ENCODE measurements around the gene FRMPD3. TPM values are rescaled to one million over a fixed set of nuclear protein-coding genes. Genes with fewer than 3 reads are reported as not detected.
"Not testable (repeated sequence)": the region's sequence is repeated elsewhere in the genome, so short reads cannot be mapped to it uniquely, and the experiment has no call there.

The FRMPD3 gene
- total RNA-seq, 2 experiments from 2014 or later = 0.05 TPM; not detected in 1

- H3K4me1 Mint-ChIP-seq (ENCODE audit: low read depth) = peaks cover 10% of the 10 kb centered on the region
- H3K9me3 Mint-ChIP-seq (ENCODE audit: insufficient read depth) = no peaks in the 10 kb centered on the region
- H3K27ac Mint-ChIP-seq = no peak overlapping the region
- CTCF ChIA-PET = no interaction called here
- H3K36me3 Mint-ChIP-seq (ENCODE audit: low read depth) = no peaks in the 10 kb centered on the region
- no peak for DNase-seq
- POLR2A ChIA-PET = no interaction called here
- peaks cover 43% of the 10 kb centered on the region for H3K27me3 Mint-ChIP-seq (ENCODE audit: low read depth)
- no peak for ATAC-seq
- no peak overlapping the region for H3K4me3 Mint-ChIP-seq
These were observed 2.3 kb downstream of the FRMPD3 start for GRCh38 chrX:107451731-107452130.

- DNase-seq = no peak
- H3K9me3 Mint-ChIP-seq (ENCODE audit: insufficient read depth) = no peaks in the 10 kb centered on the region
- no peak overlapping the region for H3K27ac Mint-ChIP-seq
- no peaks in the 10 kb centered on the region for H3K36me3 Mint-ChIP-seq (ENCODE audit: low read depth)
- no peak for ATAC-seq
- no peak overlapping the region for H3K4me3 Mint-ChIP-seq
- H3K27me3 Mint-ChIP-seq (ENCODE audit: low read depth) = peaks cover 43% of the 10 kb centered on the region
- POLR2A ChIA-PET = no interaction called here
- peaks cover 10% of the 10 kb centered on the region for H3K4me1 Mint-ChIP-seq (ENCODE audit: low read depth)
- CTCF ChIA-PET = no interaction called here
These were observed 3.1 kb downstream of the FRMPD3 start for GRCh38 chrX:107452581-107452980.

GRCh38 chrX:107454302-107454701 lies 4.8 kb downstream of the FRMPD3 start:
- ChIA-PET CTCF (interaction anchor here (1.4 kb wide), 1 partner anchor 555 kb away, joined by 3 read pairs; no protein-coding TSS in a partner anchor), POLR2A (no interaction called here)
- Mint-ChIP-seq H3K4me3 (no peak overlapping the region), H3K27me3 (ENCODE audit: low read depth) (peaks cover 38% of the 10 kb centered on the region), H3K4me1 (ENCODE audit: low read depth) (peaks cover 10% of the 10 kb centered on the region), H3K9me3 (ENCODE audit: insufficient read depth) (no peaks in the 10 kb centered on the region), H3K36me3 (ENCODE audit: low read depth) (no peaks in the 10 kb centered on the region), H3K27ac (no peak overlapping the region)
- ATAC-seq (peak; percentile 72), DNase-seq (peak; percentile 24)

- no peak for ATAC-seq
- no peaks in the 10 kb centered on the region for H3K4me1 Mint-ChIP-seq (ENCODE audit: low read depth)
- no peak overlapping the region for H3K27ac Mint-ChIP-seq
- ChIA-PET CTCF (no interaction called here), POLR2A (no interaction called here)
- peaks cover 23% of the 10 kb centered on the region for H3K27me3 Mint-ChIP-seq (ENCODE audit: low read depth)
- no peaks in the 10 kb centered on the region for H3K9me3 Mint-ChIP-seq (ENCODE audit: insufficient read depth)
- DNase-seq = no peak
- no peak overlapping the region for H3K4me3 Mint-ChIP-seq
- H3K36me3 Mint-ChIP-seq (ENCODE audit: low read depth) = no peaks in the 10 kb centered on the region
These were observed 7.8 kb downstream of the FRMPD3 start for GRCh38 chrX:107457289-107457688.

DNA sequence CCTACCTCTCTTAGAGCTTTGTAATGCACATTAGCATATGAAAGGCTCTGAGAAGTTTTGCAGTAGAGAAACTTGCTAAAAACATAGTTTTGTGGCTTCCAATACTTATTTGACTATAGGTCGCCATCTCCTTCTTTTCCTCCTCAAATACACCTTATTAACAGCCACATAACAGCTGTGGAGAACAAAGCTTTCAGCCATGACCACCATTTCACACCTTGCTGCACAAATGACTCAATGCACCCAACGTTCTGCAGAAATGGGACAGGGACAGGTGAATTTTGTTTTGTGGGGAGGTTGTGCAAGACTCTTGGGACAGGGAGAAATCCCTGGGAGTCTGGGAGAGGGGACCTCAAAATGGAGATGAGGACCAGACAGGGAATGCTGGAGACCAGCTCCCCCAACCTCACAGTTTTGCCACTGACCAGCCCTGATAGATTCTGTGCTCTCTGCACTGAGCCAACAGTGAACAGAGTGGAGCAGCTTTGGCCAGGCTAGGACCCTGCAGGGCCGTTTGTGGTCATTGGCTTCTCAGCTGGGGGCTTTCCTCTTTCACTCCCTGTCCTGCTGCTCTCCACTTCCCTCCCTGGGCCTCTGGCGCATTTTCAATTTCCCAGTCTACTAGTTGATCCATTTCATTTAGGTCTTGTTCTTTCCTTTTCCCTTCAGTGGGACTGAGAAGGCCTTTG lies 16.6 kb downstream of the FRMPD3 start:
- Mint-ChIP-seq H3K4me1 (ENCODE audit: low read depth) (no peaks in the 10 kb centered on the region), H3K4me3 (no peak overlapping the region), H3K27ac (no peak overlapping the region), H3K9me3 (ENCODE audit: insufficient read depth) (no peaks in the 10 kb centered on the region), H3K27me3 (ENCODE audit: low read depth) (peaks cover 2% of the 10 kb centered on the region), H3K36me3 (ENCODE audit: low read depth) (no peaks in the 10 kb centered on the region)
- ChIA-PET CTCF (no interaction called here), POLR2A (interaction anchor here (0.7 kb wide), 1 partner anchor 86 kb away, joined by 3 read pairs; no protein-coding TSS in a partner anchor)
- no peak for ATAC-seq
- no peak for DNase-seq

- Mint-ChIP-seq H3K4me1 (ENCODE audit: low read depth) (no peaks in the 10 kb centered on the region), H3K27me3 (ENCODE audit: low read depth) (no peaks in the 10 kb centered on the region), H3K27ac (no peak overlapping the region), H3K36me3 (ENCODE audit: low read depth) (no peaks in the 10 kb centered on the region), H3K4me3 (no peak overlapping the region), H3K9me3 (ENCODE audit: insufficient read depth) (no peaks in the 10 kb centered on the region)
- no peak for DNase-seq
- ChIA-PET POLR2A (interaction anchor here (0.7 kb wide), 1 partner anchor 562 kb away, joined by 3 read pairs; no protein-coding TSS in a partner anchor), CTCF (no interaction called here)
- ATAC-seq = no peak
These were observed 17.8 kb downstream of the FRMPD3 start for GRCh38 chrX:107467271-107467670.

- Mint-ChIP-seq H3K9me3 (ENCODE audit: insufficient read depth) (no peaks in the 10 kb centered on the region), H3K4me3 (no peak overlapping the region), H3K27ac (no peak overlapping the region), H3K27me3 (ENCODE audit: low read depth) (no peaks in the 10 kb centered on the region), H3K4me1 (ENCODE audit: low read depth) (no peaks in the 10 kb centered on the region), H3K36me3 (ENCODE audit: low read depth) (no peaks in the 10 kb centered on the region)
- DNase-seq = no peak
- ChIA-PET CTCF (no interaction called here), POLR2A (no interaction called here)
- no peak for ATAC-seq
These were observed 20.7 kb downstream of the FRMPD3 start for GRCh38 chrX:107470198-107470597.

DNA sequence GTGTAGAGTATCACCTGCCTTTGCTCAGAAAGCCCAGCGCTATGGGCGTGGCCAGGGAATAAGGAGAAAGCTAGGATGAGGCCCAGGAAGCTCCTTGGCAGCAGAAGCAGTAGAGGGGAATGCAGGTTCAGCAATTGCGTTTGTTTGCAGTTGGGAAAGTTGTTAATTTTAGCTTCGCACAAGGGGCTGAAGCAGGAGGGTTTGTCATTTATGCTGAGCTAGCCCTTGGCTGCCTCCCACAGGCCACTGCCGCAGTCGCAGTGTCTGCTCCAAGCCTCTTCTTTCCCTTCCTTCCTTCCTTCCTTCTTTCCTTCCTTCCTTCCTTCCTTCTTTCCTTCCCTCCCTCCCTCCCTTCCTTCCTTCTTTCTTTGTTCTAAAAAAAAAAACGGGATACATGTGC lies 21.5 kb downstream of the FRMPD3 start:
- no peaks in the 10 kb centered on the region for H3K9me3 Mint-ChIP-seq (ENCODE audit: insufficient read depth)
- H3K4me3 Mint-ChIP-seq = no peak overlapping the region
- H3K27me3 Mint-ChIP-seq (ENCODE audit: low read depth) = no peaks in the 10 kb centered on the region
- H3K36me3 Mint-ChIP-seq (ENCODE audit: low read depth) = no peaks in the 10 kb centered on the region
- DNase-seq = no peak
- H3K27ac Mint-ChIP-seq = no peak overlapping the region
- no peak for ATAC-seq
- H3K4me1 Mint-ChIP-seq (ENCODE audit: low read depth) = no peaks in the 10 kb centered on the region
- POLR2A ChIA-PET = no interaction called here
- CTCF ChIA-PET = no interaction called here

GRCh38 chrX:107471420-107471819 lies 22.0 kb downstream of the FRMPD3 start:
- DNase-seq; H3K27me3 Mint-ChIP-seq (ENCODE audit: low read depth); ATAC-seq; H3K36me3 Mint-ChIP-seq (ENCODE audit: low read depth); POLR2A ChIA-PET; H3K4me1 Mint-ChIP-seq (ENCODE audit: low read depth); H3K4me3 Mint-ChIP-seq; CTCF ChIA-PET; H3K9me3 Mint-ChIP-seq (ENCODE audit: insufficient read depth); H3K27ac Mint-ChIP-seq: not testable (repeated sequence)

DNA sequence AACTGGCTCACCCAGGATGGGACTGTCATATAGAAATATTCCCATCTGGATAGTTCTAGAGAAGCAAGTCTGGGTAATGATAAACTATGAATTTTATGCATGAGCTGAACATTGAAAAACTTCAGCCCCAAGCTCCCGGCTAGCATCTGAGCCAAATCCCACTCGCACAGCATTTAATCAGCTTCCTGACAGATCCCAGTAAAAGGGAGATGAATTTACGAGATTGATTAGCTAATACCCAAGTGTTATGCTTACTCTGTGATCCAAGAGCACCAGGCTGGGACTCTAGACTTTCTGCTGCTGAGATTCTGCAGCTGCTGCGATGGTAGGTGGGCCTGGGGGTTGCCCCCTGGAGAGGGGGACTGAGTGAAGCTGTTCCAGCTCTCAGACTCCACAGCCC lies 28.0 kb downstream of the FRMPD3 start:
- POLR2A ChIA-PET = no interaction called here
- Mint-ChIP-seq H3K9me3 (ENCODE audit: insufficient read depth) (no peaks in the 10 kb centered on the region), H3K27ac (no peak overlapping the region), H3K36me3 (ENCODE audit: low read depth) (no peaks in the 10 kb centered on the region), H3K27me3 (ENCODE audit: low read depth) (peaks cover 6% of the 10 kb centered on the region), H3K4me1 (ENCODE audit: low read depth) (no peaks in the 10 kb centered on the region), H3K4me3 (no peak overlapping the region)
- DNase-seq = no peak
- CTCF ChIA-PET = no interaction called here
- no peak for ATAC-seq

- DNase-seq (no peak), ATAC-seq (no peak)
- no peak overlapping the region for H3K4me3 Mint-ChIP-seq
- no peaks in the 10 kb centered on the region for H3K9me3 Mint-ChIP-seq (ENCODE audit: insufficient read depth)
- CTCF ChIA-PET = no interaction called here
- POLR2A ChIA-PET = no interaction called here
- no peaks in the 10 kb centered on the region for H3K36me3 Mint-ChIP-seq (ENCODE audit: low read depth)
- H3K27me3 Mint-ChIP-seq (ENCODE audit: low read depth) = peaks cover 6% of the 10 kb centered on the region
- H3K27ac Mint-ChIP-seq = no peak overlapping the region
- H3K4me1 Mint-ChIP-seq (ENCODE audit: low read depth) = no peaks in the 10 kb centered on the region
These were observed 30.8 kb downstream of the FRMPD3 start for GRCh38 chrX:107480272-107480671.

DNA sequence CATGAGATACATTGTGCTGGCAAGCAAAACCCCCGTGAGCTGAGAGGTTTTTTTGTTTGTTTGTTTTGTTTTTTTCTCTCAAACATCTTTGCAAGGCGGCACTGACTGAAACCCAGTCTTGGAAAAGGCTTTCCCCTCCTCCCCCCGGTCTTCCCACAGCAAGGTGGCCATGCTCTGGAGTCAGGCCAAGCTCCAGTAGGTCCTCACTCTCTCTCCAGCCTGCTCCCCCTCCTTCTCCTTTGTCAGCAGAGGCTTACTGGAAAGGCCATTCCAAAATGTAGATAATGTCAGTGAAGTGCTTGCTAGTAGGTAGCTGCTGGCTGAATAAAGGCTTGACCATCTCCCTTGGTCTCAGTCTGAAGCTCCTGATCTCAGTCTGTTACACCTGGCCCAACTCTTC lies 32.6 kb downstream of the FRMPD3 start:
- ChIA-PET CTCF (no interaction called here), POLR2A (no interaction called here)
- no peak overlapping the region for H3K27ac Mint-ChIP-seq
- ATAC-seq = no peak
- peaks cover 4% of the 10 kb centered on the region for H3K27me3 Mint-ChIP-seq (ENCODE audit: low read depth)
- no peaks in the 10 kb centered on the region for H3K9me3 Mint-ChIP-seq (ENCODE audit: insufficient read depth)
- DNase-seq = no peak
- no peak overlapping the region for H3K4me3 Mint-ChIP-seq
- H3K4me1 Mint-ChIP-seq (ENCODE audit: low read depth) = no peaks in the 10 kb centered on the region
- H3K36me3 Mint-ChIP-seq (ENCODE audit: low read depth) = no peaks in the 10 kb centered on the region

All from activated CD8-positive, alpha-beta T cell treated with anti-CD3 and anti-CD28 coated beads, Interleukin-2, amount 10 ng/mL, durations not matched to agents 7 days and 5 days (primary cell).